Measurements from ENCODE around the gene RPL23. TPM values are rescaled to one million over a fixed set of nuclear protein-coding genes. Genes with fewer than 3 reads are reported as not detected.
A peak's percentile ranks its signal among the peaks of the same experiment; 100 is the strongest.

RPL23 gene
- total RNA-seq, 2 experiments from 2014 or later, result 2,241 to 2,332 TPM

GRCh38 chr17:38882870-38883269, 29.3 kb upstream of the RPL23 start:
- Mint-ChIP-seq H3K9me3 (no peaks in the 10 kb centered on the region), H3K27me3 (ENCODE audit: low read depth) (no peaks in the 10 kb centered on the region), H3K36me3 (ENCODE audit: low read depth) (peaks cover 26% of the 10 kb centered on the region), H3K4me1 (ENCODE audit: low read depth) (peaks cover 88% of the 10 kb centered on the region), H3K27ac (peak overlapping the region; percentile 93), H3K4me3 (peak overlapping the region; percentile 29)
- CTCF ChIA-PET, result interaction anchor here (0.8 to 3.7 kb wide), 5 partner anchors 11 to 49 kb away, joined by 3 to 24 read pairs (median 5); partner anchors contain the start of gene LASP1
- no peak for DNase-seq
- intact Hi-C loops (cut with micrococcal nuclease), result no loop called here

- Mint-ChIP-seq H3K4me3 (peak overlapping the region; percentile 26), H3K27ac (peak overlapping the region; percentile 93), H3K27me3 (ENCODE audit: low read depth) (no peaks in the 10 kb centered on the region), H3K36me3 (ENCODE audit: low read depth) (peaks cover 26% of the 10 kb centered on the region), H3K9me3 (no peaks in the 10 kb centered on the region), H3K4me1 (ENCODE audit: low read depth) (peaks cover 90% of the 10 kb centered on the region)
- CTCF ChIA-PET, result interaction anchor here (0.6 to 3.7 kb wide), 5 partner anchors 10 to 100 kb away, joined by 3 to 24 read pairs (median 4); partner anchors contain the start of gene LASP1
- DNase-seq, result peak; percentile 74
- intact Hi-C loops (cut with micrococcal nuclease), result loop anchor here (1.0 kb wide), 1 partner anchor 10 kb away; no protein-coding TSS in a partner anchor
Observed at GRCh38 chr17:38881600-38882191, 28.2 kb upstream of the RPL23 start.

GRCh38 chr17:38879878-38880665, 26.6 kb upstream of the RPL23 start:
- peak; percentile 17 for DNase-seq
- Mint-ChIP-seq H3K9me3 (no peaks in the 10 kb centered on the region), H3K36me3 (ENCODE audit: low read depth) (peaks cover 26% of the 10 kb centered on the region), H3K27ac (peak overlapping the region; percentile 93), H3K27me3 (ENCODE audit: low read depth) (no peaks in the 10 kb centered on the region), H3K4me3 (no peak overlapping the region), H3K4me1 (ENCODE audit: low read depth) (peaks cover 88% of the 10 kb centered on the region)
- intact Hi-C loops (cut with micrococcal nuclease), result loop anchor here (10.0 kb wide), 1 partner anchor 525 kb away; the partner anchor contains the start of gene FBXL20
- CTCF ChIA-PET, result interaction anchor here (3.7 kb wide), 1 partner anchor 8 kb away, joined by 24 read pairs; no protein-coding TSS in a partner anchor

GRCh38 chr17:38877130-38877851, 23.8 kb upstream of the RPL23 start:
- no peak overlapping the region for H3K4me3 Mint-ChIP-seq
- intact Hi-C loops (cut with micrococcal nuclease), result loop anchor here (10.0 kb wide), 1 partner anchor 528 kb away; the partner anchor contains the start of gene FBXL20
- peaks cover 15% of the 10 kb centered on the region for H3K36me3 Mint-ChIP-seq (ENCODE audit: low read depth)

GRCh38 chr17:38875477-38876075, 22.1 kb upstream of the RPL23 start:
- Mint-ChIP-seq H3K27me3 (ENCODE audit: low read depth) (no peaks in the 10 kb centered on the region), H3K4me3 (no peak overlapping the region), H3K36me3 (ENCODE audit: low read depth) (peaks cover 5% of the 10 kb centered on the region), H3K27ac (peak overlapping the region; percentile 78), H3K9me3 (no peaks in the 10 kb centered on the region), H3K4me1 (ENCODE audit: low read depth) (peaks cover 85% of the 10 kb centered on the region)
- intact Hi-C loops (cut with micrococcal nuclease), result loop anchor here (10.0 kb wide), 1 partner anchor 529 kb away; the partner anchor contains the start of gene FBXL20
- CTCF ChIA-PET, result no interaction called here
- no peak for DNase-seq

More at GRCh38 chr17:38877130-38877851, 23.8 kb upstream of the RPL23 start:
- DNase-seq, result peak; percentile 66
- H3K27me3 Mint-ChIP-seq (ENCODE audit: low read depth), result no peaks in the 10 kb centered on the region
- peaks cover 93% of the 10 kb centered on the region for H3K4me1 Mint-ChIP-seq (ENCODE audit: low read depth)
- H3K27ac Mint-ChIP-seq, result peak overlapping the region; percentile 85
- no peaks in the 10 kb centered on the region for H3K9me3 Mint-ChIP-seq
- CTCF ChIA-PET, result interaction anchor here (1.0 to 1.3 kb wide), 2 partner anchors 17 to 46 kb away, joined by 3 read pairs; no protein-coding TSS in a partner anchor

- H3K27ac Mint-ChIP-seq, result peak overlapping the region; percentile 78
- H3K4me3 Mint-ChIP-seq, result no peak overlapping the region
- no peaks in the 10 kb centered on the region for H3K9me3 Mint-ChIP-seq
- CTCF ChIA-PET, result interaction anchor here (1.1 to 4.2 kb wide), 2 partner anchors 19 to 24 kb away, joined by 3 to 26 read pairs; no protein-coding TSS in a partner anchor
- no peaks in the 10 kb centered on the region for H3K27me3 Mint-ChIP-seq (ENCODE audit: low read depth)
- H3K36me3 Mint-ChIP-seq (ENCODE audit: low read depth), result peaks cover 5% of the 10 kb centered on the region
- intact Hi-C loops (cut with micrococcal nuclease), result loop anchor here (5.0 to 10.0 kb wide), 3 partner anchors 218 to 1233 kb away; partner anchors contain the start of gene FBXL20
- peak; percentile 6 for DNase-seq
- H3K4me1 Mint-ChIP-seq (ENCODE audit: low read depth), result peaks cover 77% of the 10 kb centered on the region
Observed at GRCh38 chr17:38874505-38875400, 21.2 kb upstream of the RPL23 start.

GRCh38 chr17:38873640-38874380, 20.3 kb upstream of the RPL23 start:
- Mint-ChIP-seq H3K9me3 (no peaks in the 10 kb centered on the region), H3K27ac (peak overlapping the region; percentile 71), H3K4me3 (no peak overlapping the region), H3K4me1 (ENCODE audit: low read depth) (peaks cover 74% of the 10 kb centered on the region), H3K36me3 (ENCODE audit: low read depth) (peaks cover 2% of the 10 kb centered on the region), H3K27me3 (ENCODE audit: low read depth) (no peaks in the 10 kb centered on the region)
- intact Hi-C loops (cut with micrococcal nuclease), result loop anchor here (5.0 to 10.0 kb wide), 3 partner anchors 218 to 1233 kb away; partner anchors contain the start of gene FBXL20
- peak; percentile 12 for DNase-seq
- CTCF ChIA-PET, result interaction anchor here (1.1 to 4.2 kb wide), 5 partner anchors 20 to 109 kb away, joined by 3 to 26 read pairs (median 16); partner anchors contain the start of gene LASP1NB

- intact Hi-C loops (cut with micrococcal nuclease), result loop anchor here (1.0 to 10.0 kb wide), 4 partner anchors 183 to 1234 kb away; partner anchors contain the start of gene FBXL20
- peak overlapping the region; percentile 19 for H3K4me3 Mint-ChIP-seq
- peaks cover 2% of the 10 kb centered on the region for H3K36me3 Mint-ChIP-seq (ENCODE audit: low read depth)
- peaks cover 74% of the 10 kb centered on the region for H3K4me1 Mint-ChIP-seq (ENCODE audit: low read depth)
- DNase-seq, result peak; percentile 35
- H3K27ac Mint-ChIP-seq, result peak overlapping the region; percentile 97
- no peaks in the 10 kb centered on the region for H3K9me3 Mint-ChIP-seq
- H3K27me3 Mint-ChIP-seq (ENCODE audit: low read depth), result no peaks in the 10 kb centered on the region
- CTCF ChIA-PET, result interaction anchor here (0.5 to 4.2 kb wide), 13 partner anchors 9 to 280 kb away, joined by 3 to 26 read pairs (median 4); partner anchors contain the start of gene LASP1NB
Observed at GRCh38 chr17:38872671-38873385, 19.3 kb upstream of the RPL23 start.

- CTCF ChIA-PET, result interaction anchor here (0.5 to 4.2 kb wide), 16 partner anchors 9 to 281 kb away, joined by 3 to 26 read pairs (median 4); partner anchors contain the start of genes LASP1NB and RPL23
- Mint-ChIP-seq H3K4me3 (peak overlapping the region; percentile 98), H3K27me3 (ENCODE audit: low read depth) (peaks cover 2% of the 10 kb centered on the region), H3K27ac (peak overlapping the region; percentile 97), H3K36me3 (ENCODE audit: low read depth) (peaks cover 4% of the 10 kb centered on the region), H3K4me1 (ENCODE audit: low read depth) (peaks cover 72% of the 10 kb centered on the region), H3K9me3 (no peaks in the 10 kb centered on the region)
- DNase-seq, result peak; percentile 10
- intact Hi-C loops (cut with micrococcal nuclease), result loop anchor here (1.0 to 10.0 kb wide), 4 partner anchors 184 to 1235 kb away; partner anchors contain the start of gene FBXL20
Observed at GRCh38 chr17:38872027-38872511, 18.5 kb upstream of the RPL23 start.
